Endothelial cell of umbilical vein (primary cell): ENCODE results near the gene CAPN8. TPM values are rescaled to one million over a fixed set of nuclear protein-coding genes. Genes with fewer than 3 reads are reported as not detected.

Experiments used
- BruUV-seq: library from RNA; stranded (reverse); fragments of 400-500 nt; replicated peaks from 2 replicates; lab custom pipeline; 2021; lab: Mats Ljungman, UMichigan
- CTCF ChIA-PET: fragments of 300-600, 350-600 bp; sonication (Branson Sonifier 250); formaldehyde crosslinking; loops from one replicate; lab custom pipeline; 2021; ENCODE audit warnings: antibody characterized with exemption, inconsistent platforms; lab: Charles Lee
- POLR2A ChIA-PET: fragments of 300-600, 350-600 bp; sonication (Branson Sonifier 250); formaldehyde crosslinking; loops from one replicate; lab custom pipeline; 2021; ENCODE audit warnings: antibody characterized with exemption, inconsistent platforms; lab: Charles Lee
- DNase-seq: peaks from one replicate; pipeline ENCODE4 v3.0.0-alpha.2; 2011; ENCODE audit warnings: low read depth, low spot score
- FAIRE-seq: peaks from 2 replicates; lab custom pipeline; 2011; peaks lifted over from hg19 to GRCh38; lab: Jason Lieb, UNC
- H2AFZ ChIP-seq: 2 replicates; pipeline ENCODE4 v1.6.0; 2012; ENCODE audit warnings: low read depth, low read length, control low read depth, inconsistent platforms
- H3K27ac ChIP-seq: 2 replicates; pipeline ENCODE4 v1.5.1; 2011; ENCODE audit warnings: low read depth, mild to moderate bottlenecking, control low read depth, low read length, moderate library complexity; ENCODE audit not compliant: insufficient read depth
- H3K27me3 ChIP-seq, 2 experiments: 2 replicates each; pipeline versions ENCODE4 v1.6.0 to v1.6.1; 2011; ENCODE audit warnings: low read length in 2 of 2, mixed read lengths in 1 of 2; ENCODE audit not compliant: control insufficient read depth in 2 of 2, insufficient read depth in 2 of 2
- H3K36me3 ChIP-seq, 2 experiments: 2 replicates in 1 of 2; 3 replicates in 1 of 2; pipeline ENCODE4 v1.5.1; 2011; ENCODE audit warnings: low read length in 2 of 2, mild to moderate bottlenecking in 1 of 2, moderate library complexity in 1 of 2; ENCODE audit not compliant: control insufficient read depth in 2 of 2, insufficient read depth in 2 of 2; ENCODE audit errors: extremely low read depth in 1 of 2
- H3K4me1 ChIP-seq: 3 replicates; pipeline ENCODE4 v1.5.1; 2011; ENCODE audit warnings: mild to moderate bottlenecking, low read length; ENCODE audit not compliant: control insufficient read depth, insufficient read depth; ENCODE audit errors: extremely low read depth
- H3K4me2 ChIP-seq: 2 replicates; pipeline ENCODE4 v1.6.1; 2011; ENCODE audit warnings: low read length, control low read depth, mixed read lengths; ENCODE audit not compliant: insufficient read depth
- H3K4me3 ChIP-seq, 3 experiments: fragments of 200-600 bp in 1 of 3; sonication (generic), shearing (Covaris generic) in 1 of 3; replicated peaks in 1 of 3; 2 replicates each; pipeline ENCODE4 v1.5.1; 2011 to 2016; ENCODE audit warnings: control low read depth in 3 of 3, low read length in 3 of 3, mild to moderate bottlenecking in 2 of 3, inconsistent platforms in 1 of 3, low read depth in 1 of 3, moderate library complexity in 1 of 3; ENCODE audit not compliant: insufficient read depth in 1 of 3
- H3K79me2 ChIP-seq: 2 replicates; pipeline ENCODE4 v1.6.0; 2012; ENCODE audit warnings: low read length, inconsistent platforms; ENCODE audit not compliant: control insufficient read depth, insufficient read depth
- H3K9ac ChIP-seq: replicated peaks from 2 replicates; pipeline ENCODE3; 2011; ENCODE audit warnings: low read length, control low read depth; ENCODE audit not compliant: insufficient read depth; ENCODE audit errors: extremely low read depth
- H3K9me1 ChIP-seq: replicated peaks from 3 replicates; pipeline ENCODE4 v1.6.0; 2011; ENCODE audit warnings: mild to moderate bottlenecking, low read length; ENCODE audit not compliant: control insufficient read depth, insufficient read depth; ENCODE audit errors: extremely low read depth
- H3K9me3 ChIP-seq: replicated peaks from 2 replicates; pipeline ENCODE4 v1.5.1; 2012; ENCODE audit warnings: low read length, inconsistent platforms; ENCODE audit not compliant: control insufficient read depth, insufficient read depth
- H4K20me1 ChIP-seq: replicated peaks from 2 replicates; pipeline ENCODE3; 2011; ENCODE audit warnings: mild to moderate bottlenecking, low read length; ENCODE audit not compliant: control insufficient read depth, insufficient read depth; ENCODE audit errors: extremely low read depth
- CTCF ChIP-seq, 2 donors: IDR thresholded peaks; 1 replicate in 1 of 2; 2 replicates in 1 of 2; pipeline ENCODE4 v1.5.1; 2011; ENCODE audit warnings: low read length in 2 of 2, mild to moderate bottlenecking in 2 of 2, moderate library complexity in 2 of 2, control low read depth in 1 of 2, inconsistent platforms in 1 of 2, low read depth in 1 of 2; ENCODE audit not compliant: insufficient read depth in 1 of 2; ENCODE audit errors: extremely low read depth in 1 of 2
- EZH2 ChIP-seq: IDR thresholded peaks from 2 replicates; pipeline ENCODE4 v1.6.1; 2012; ENCODE audit warnings: borderline replicate concordance, low read depth, mild to moderate bottlenecking, moderate library complexity, low read length, inconsistent platforms; ENCODE audit not compliant: severe bottlenecking
- FOS ChIP-seq: IDR thresholded peaks from 2 replicates; pipeline ENCODE4 v1.6.1; 2011; ENCODE audit warnings: mild to moderate bottlenecking, low read length, moderate library complexity, borderline replicate concordance; ENCODE audit not compliant: insufficient read depth
- GATA2 ChIP-seq: IDR thresholded peaks from 2 replicates; pipeline ENCODE4 v1.7.0; 2011; ENCODE audit warnings: low read depth, mild to moderate bottlenecking, moderate library complexity, mixed read lengths, low read length; ENCODE audit not compliant: insufficient read length, insufficient read depth
- JUN ChIP-seq: IDR thresholded peaks from 2 replicates; pipeline ENCODE4 v1.6.1; 2011; ENCODE audit warnings: borderline replicate concordance, low read depth; ENCODE audit not compliant: insufficient read length, insufficient read depth
- MYC ChIP-seq: IDR thresholded peaks from one replicate; pipeline ENCODE4 v1.6.1; 2011; ENCODE audit warnings: mild to moderate bottlenecking, low read depth, low read length
- POLR2A ChIP-seq: IDR thresholded peaks from 2 replicates; pipeline ENCODE4 v1.6.1; 2012; ENCODE audit warnings: low read depth, mild to moderate bottlenecking, control low read depth, low read length
- POLR2AphosphoS5 ChIP-seq: IDR thresholded peaks from 2 replicates; pipeline ENCODE4 v1.6.1; 2012; ENCODE audit warnings: low read depth, mild to moderate bottlenecking, control low read depth, low read length, moderate library complexity; ENCODE audit not compliant: insufficient read depth
- dilution Hi-C: fragments of 300-500 bp; cut with MboI; formaldehyde crosslinking; loops from one replicate; pipeline ENCODE4 v1.15.0; 2019; ENCODE audit warnings: low sequenced_read_pairs; ENCODE audit not compliant: extremely low pct_ligation_motif_present
- intact Hi-C: fragments of 100-400 bp; cut with micrococcal nuclease; formaldehyde crosslinking; loops from one replicate; pipeline ENCODE4 v1.10.0; 2022
- polyA plus RNA-seq, 4 experiments: library from polyadenylated mRNA; depleted of rRNA in 3 of 4; stranded (reverse) in 3 of 4; unstranded in 1 of 4; fragments of >200 nt; gene quantifications; 2 replicates each; pipeline versions ENCODE4 v1.2.1 to v1.2.3, GENCODE V29; 2011 to 2012; ENCODE audit warnings: missing spikeins in 1 of 4
- total RNA-seq: library from RNA; stranded (reverse); gene quantifications from 2 replicates; pipeline ENCODE4 v1.2.3, GENCODE V29; 2021
- TF ChIP-seq, protein P1 (sequence below): IDR thresholded peaks from 2 replicates; pipeline ENCODE4 v1.6.1; 2011; ENCODE audit not compliant: insufficient read depth, insufficient read length

Gene CAPN8
- total and polyA plus RNA-seq, 2 donors (not counting 3 experiments of a cell fraction or from before 2014, with no cell fraction given): not detected

- no peak overlapping the region for H3K4me2 ChIP-seq
- FAIRE-seq: no peak
- no peaks in the 10 kb centered on the region for H3K9me1 ChIP-seq
- no peak overlapping the region for H3K4me3 ChIP-seq
- DNase-seq: no peak
- H4K20me1 ChIP-seq: no peaks in the 10 kb centered on the region
- CTCF ChIA-PET: interaction anchor here (1.2 kb wide), 1 partner anchor 9 kb away, joined by 4 read pairs; no protein-coding TSS in a partner anchor
- POLR2A ChIA-PET: no interaction called here
- H3K9me3 ChIP-seq: no peaks in the 10 kb centered on the region
- TF ChIP-seq FOS (no peak), POLR2A (no peak), CTCF (IDR thresholded peaks at IDR 0.05; ENCODE audit: extremely low read depth in 1 of 2, insufficient read depth in 1 of 2, low read depth in 1 of 2, low read length in 2 of 2) (no peak), GATA2 (no peak), EZH2 (no peak), POLR2AphosphoS5 (no peak), MYC (no peak), JUN (no peak)
- TF ChIP-seq, protein P1, sequence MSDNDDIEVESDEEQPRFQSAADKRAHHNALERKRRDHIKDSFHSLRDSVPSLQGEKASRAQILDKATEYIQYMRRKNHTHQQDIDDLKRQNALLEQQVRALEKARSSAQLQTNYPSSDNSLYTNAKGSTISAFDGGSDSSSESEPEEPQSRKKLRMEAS: no peak
- H3K36me3 ChIP-seq: no peaks in the 10 kb centered on the region
- H2AFZ ChIP-seq: no peak overlapping the region
- no peaks in the 10 kb centered on the region for H3K4me1 ChIP-seq
- H3K79me2 ChIP-seq: no peaks in the 10 kb centered on the region
- no peak overlapping the region for H3K9ac ChIP-seq
- no peaks in the 10 kb centered on the region for H3K27me3 ChIP-seq
- no TSS peak for BruUV-seq
- dilution Hi-C loops: no loop called here
- intact Hi-C loops: no loop called here
- no peak overlapping the region for H3K27ac ChIP-seq
Measured at GRCh38 chr1:223664106-223664505, 1.4 kb downstream of the CAPN8 start.
